GM12872 (cell line): Measurements from ENCODE around the gene PDE6G.

ENCODE experiments used
- CTCF ChIP-seq: IDR thresholded peaks from 3 replicates; pipeline ENCODE4 v1.5.1; 2011; ENCODE audit warnings: low read depth, mild to moderate bottlenecking, low read length, moderate library complexity; ENCODE audit not compliant: insufficient read depth

PDE6G gene

DNA sequence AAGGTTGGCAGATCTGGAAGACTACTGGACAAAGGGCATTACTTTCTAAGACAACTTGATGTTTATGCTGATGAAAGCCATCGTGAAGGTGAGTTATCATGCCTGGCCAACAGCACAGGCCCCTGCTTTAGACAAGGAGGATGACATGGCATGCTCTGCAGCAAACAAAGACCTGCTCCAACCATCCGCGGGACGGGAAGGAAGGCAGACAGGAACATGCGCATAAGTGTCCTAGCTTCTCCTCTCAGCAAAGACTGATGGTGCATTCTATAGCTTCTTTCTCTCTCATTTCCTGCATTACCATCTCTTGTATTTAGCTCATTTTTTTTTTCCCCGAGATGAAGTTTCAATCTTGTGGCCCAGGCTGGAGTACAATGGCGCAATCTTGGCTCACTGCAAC, 24.9 kb downstream of the PDE6G start:
- no peak for TF ChIP-seq CTCF

DNA sequence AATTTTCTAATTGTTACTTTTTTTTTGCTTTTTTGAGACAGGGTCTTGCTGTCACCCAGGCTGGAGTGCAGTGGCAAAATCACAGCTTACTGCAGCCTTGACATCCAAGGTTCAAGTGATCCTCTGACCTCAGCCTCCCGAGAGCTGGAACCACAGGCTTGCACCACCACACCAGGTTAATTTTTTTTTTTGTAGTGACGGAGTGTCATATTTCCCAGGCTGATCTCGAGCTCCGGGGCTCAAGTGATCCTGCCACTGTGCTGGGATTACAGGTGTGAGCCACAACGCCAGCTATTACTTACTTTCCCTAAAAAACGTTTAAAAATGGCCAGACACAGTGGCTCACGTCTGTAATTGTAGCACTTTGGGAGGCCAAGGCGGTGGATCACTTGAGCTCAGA, 26.1 kb downstream of the PDE6G start:
- TF ChIP-seq CTCF: no peak

GRCh38 chr17:81621494-81622130, 34.7 kb downstream of the PDE6G start:
- TF ChIP-seq CTCF: no peak

- TF ChIP-seq CTCF: no peak
Observed at GRCh38 chr17:81616877-81617276, 39.5 kb downstream of the PDE6G start.

- no peak for TF ChIP-seq CTCF
Observed at GRCh38 chr17:81615401-81615930, 40.9 kb downstream of the PDE6G start.

DNA sequence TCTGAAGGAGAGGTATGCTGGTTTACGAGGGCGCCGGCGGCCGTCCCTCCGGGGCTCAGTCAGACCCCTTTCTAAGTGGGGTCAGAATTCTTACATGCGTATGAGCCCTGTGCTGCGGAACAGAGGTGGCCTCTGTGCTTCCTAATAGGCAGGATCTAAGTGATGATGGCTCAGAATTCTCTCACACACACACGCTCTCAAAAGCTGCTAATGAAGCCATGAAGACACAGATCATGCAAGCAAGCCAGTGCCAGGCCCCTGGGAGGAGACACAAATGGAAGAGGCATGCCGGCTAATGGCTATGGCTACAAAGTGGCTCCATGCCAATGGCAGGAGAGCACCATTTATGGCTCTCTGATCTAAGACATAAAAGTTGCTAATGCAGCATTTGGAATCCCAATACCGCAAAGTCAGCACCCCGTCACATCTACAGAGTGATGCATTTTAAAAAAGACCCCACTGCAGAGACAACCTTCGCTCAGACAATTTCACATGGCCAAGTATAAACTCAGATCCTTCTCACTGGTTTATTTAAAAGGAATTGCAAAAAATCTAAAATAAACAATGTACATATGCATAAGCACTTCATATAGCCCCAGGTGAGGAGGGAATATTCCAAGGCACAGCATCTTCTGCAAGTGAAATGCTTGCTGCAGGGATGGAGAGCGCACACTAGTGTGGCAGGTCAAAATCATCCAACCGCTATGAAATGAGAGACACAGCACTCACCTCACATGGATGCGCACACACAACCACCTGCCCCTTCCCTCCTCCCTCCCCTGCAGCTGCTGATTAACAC, 44.0 kb downstream of the PDE6G start:
- TF ChIP-seq CTCF: no peak

- TF ChIP-seq CTCF: no peak
Observed at GRCh38 chr17:81609541-81610311, 46.6 kb downstream of the PDE6G start.
